ENCODE measurements around the gene SRSF5. TPM values are rescaled to one million over a fixed set of nuclear protein-coding genes. Genes with fewer than 3 reads are reported as not detected.

SRSF5 gene
- total RNA-seq, 1 donor: 157 TPM

GRCh38 chr14:69773571-69774276 lies 6.8 kb downstream of the SRSF5 start:
- peaks cover 45% of the 10 kb centered on the region for H4K20me1 ChIP-seq (ENCODE audit: insufficient read depth, low read length)

GRCh38 chr14:69775012-69775411 lies 8.1 kb downstream of the SRSF5 start:
- no peaks in the 10 kb centered on the region for H3K27me3 ChIP-seq (ENCODE audit: insufficient read depth, low read length)
- DNase-seq (ENCODE audit: insufficient read length, low spot score, missing footprints): no peak
- H4K20me1 ChIP-seq (ENCODE audit: insufficient read depth, low read length): peaks cover 36% of the 10 kb centered on the region
- peaks cover 22% of the 10 kb centered on the region for H3K79me2 ChIP-seq (ENCODE audit: insufficient read depth, low read length)
- peaks cover 92% of the 10 kb centered on the region for H3K36me3 ChIP-seq (ENCODE audit: insufficient read depth, low read length)
- no peak overlapping the region for H3K4me3 ChIP-seq (ENCODE audit: insufficient read depth, low read length)
- no peak overlapping the region for H2AFZ ChIP-seq (ENCODE audit: low read length)
- no peaks in the 10 kb centered on the region for H3K9me3 ChIP-seq (ENCODE audit: low read depth, low read length)
- H3K27ac ChIP-seq (ENCODE audit: low read depth, low read length): no peak overlapping the region
- no peak for TF ChIP-seq CTCF (IDR thresholded peaks at IDR 0.05; ENCODE audit: extremely low read depth, low read depth, low read length)
- no peak overlapping the region for H3K4me2 ChIP-seq (ENCODE audit: insufficient read depth, low read length)
- H3K4me1 ChIP-seq (ENCODE audit: insufficient read depth, low read length): no peaks in the 10 kb centered on the region

More at GRCh38 chr14:69773571-69774276, 6.8 kb downstream of the SRSF5 start:
- Histone ChIP-seq H3K79me2 (ENCODE audit: insufficient read depth, low read length) (peaks cover 34% of the 10 kb centered on the region), H3K27me3 (ENCODE audit: insufficient read depth, low read length) (no peaks in the 10 kb centered on the region), H3K4me3 (ENCODE audit: insufficient read depth, low read length) (no peak overlapping the region), H3K4me1 (ENCODE audit: insufficient read depth, low read length) (peaks cover 9% of the 10 kb centered on the region), H3K4me2 (ENCODE audit: insufficient read depth, low read length) (no peak overlapping the region), H3K36me3 (ENCODE audit: insufficient read depth, low read length) (peaks cover 99% of the 10 kb centered on the region), H3K27ac (ENCODE audit: low read depth, low read length) (no peak overlapping the region), H3K9me3 (ENCODE audit: low read depth, low read length) (no peaks in the 10 kb centered on the region), H2AFZ (ENCODE audit: low read length) (no peak overlapping the region)
- DNase-seq (ENCODE audit: insufficient read length, low spot score, missing footprints): no peak
- no peak for TF ChIP-seq CTCF (IDR thresholded peaks at IDR 0.05; ENCODE audit: extremely low read depth, low read depth, low read length)

- peaks cover 23% of the 10 kb centered on the region for H4K20me1 ChIP-seq (ENCODE audit: insufficient read depth, low read length)
- no peaks in the 10 kb centered on the region for H3K27me3 ChIP-seq (ENCODE audit: insufficient read depth, low read length)
- TF ChIP-seq CTCF (IDR thresholded peaks at IDR 0.05; ENCODE audit: extremely low read depth, low read depth, low read length): no peak
- no peak overlapping the region for H3K27ac ChIP-seq (ENCODE audit: low read depth, low read length)
- no peak overlapping the region for H3K4me3 ChIP-seq (ENCODE audit: insufficient read depth, low read length)
- H2AFZ ChIP-seq (ENCODE audit: low read length): no peak overlapping the region
- no peak for DNase-seq (ENCODE audit: insufficient read length, low spot score, missing footprints)
- H3K9me3 ChIP-seq (ENCODE audit: low read depth, low read length): no peaks in the 10 kb centered on the region
- no peak overlapping the region for H3K4me2 ChIP-seq (ENCODE audit: insufficient read depth, low read length)
- no peaks in the 10 kb centered on the region for H3K4me1 ChIP-seq (ENCODE audit: insufficient read depth, low read length)
- peaks cover 78% of the 10 kb centered on the region for H3K36me3 ChIP-seq (ENCODE audit: insufficient read depth, low read length)
- H3K79me2 ChIP-seq (ENCODE audit: insufficient read depth, low read length): peaks cover 8% of the 10 kb centered on the region
Observed at GRCh38 chr14:69776875-69777453, 10.0 kb downstream of the SRSF5 start.

- DNase-seq (ENCODE audit: insufficient read length, low spot score, missing footprints): no peak
- Histone ChIP-seq H4K20me1 (ENCODE audit: insufficient read depth, low read length) (peaks cover 18% of the 10 kb centered on the region), H3K4me1 (ENCODE audit: insufficient read depth, low read length) (no peaks in the 10 kb centered on the region), H3K79me2 (ENCODE audit: insufficient read depth, low read length) (peaks cover 2% of the 10 kb centered on the region), H3K27ac (ENCODE audit: low read depth, low read length) (no peak overlapping the region), H3K4me3 (ENCODE audit: insufficient read depth, low read length) (no peak overlapping the region), H3K9me3 (ENCODE audit: low read depth, low read length) (no peaks in the 10 kb centered on the region), H2AFZ (ENCODE audit: low read length) (no peak overlapping the region), H3K27me3 (ENCODE audit: insufficient read depth, low read length) (no peaks in the 10 kb centered on the region), H3K36me3 (ENCODE audit: insufficient read depth, low read length) (peaks cover 56% of the 10 kb centered on the region), H3K4me2 (ENCODE audit: insufficient read depth, low read length) (no peak overlapping the region)
- no peak for TF ChIP-seq CTCF (IDR thresholded peaks at IDR 0.05; ENCODE audit: extremely low read depth, low read depth, low read length)
Observed at GRCh38 chr14:69779088-69779487, 12.1 kb downstream of the SRSF5 start.

Data from osteoblast (primary cell).